Thyroid gland (tissue), 4 donors: ENCODE results near the gene HSD17B1. TPM values are rescaled to one million over a fixed set of nuclear protein-coding genes. Genes with fewer than 3 reads are reported as not detected.
A peak's percentile ranks its signal among the peaks of the same experiment; 100 is the strongest.

Experiments
- DNase-seq, 2 donors: peaks; one replicate each; pipeline ENCODE4 v3.0.0-alpha.2; 2019
- H3K27ac ChIP-seq, 3 donors: fragments of 200-600 bp; sonication (generic); 1 replicate in 2 of 3; 2 replicates in 1 of 3; pipeline ENCODE4 v1.5.1; 2016 to 2019; ENCODE audit warnings: mild to moderate bottlenecking in 1 of 3, moderate library complexity in 1 of 3
- H3K27me3 ChIP-seq: fragments of 200-600 bp; sonication (generic); one replicate; pipeline ENCODE4 v1.5.1; 2019
- H3K36me3 ChIP-seq, 2 donors: fragments of 200-600 bp; sonication (generic); one replicate each; pipeline ENCODE4 v1.5.1; 2016 to 2019
- H3K4me1 ChIP-seq, 2 donors: fragments of 200-600 bp; sonication (generic); one replicate each; pipeline ENCODE4 v1.5.1; 2017 to 2019
- H3K4me3 ChIP-seq, 3 donors: fragments of 200-600 bp; sonication (generic); replicated peaks in 1 of 3; 1 replicate in 2 of 3; 2 replicates in 1 of 3; pipeline ENCODE4 v1.5.1; 2016; ENCODE audit warnings: mild to moderate bottlenecking in 1 of 3
- H3K9me3 ChIP-seq: fragments of 200-600 bp; sonication (generic); one replicate; pipeline ENCODE4 v1.5.1; 2017
- CTCF ChIP-seq, 6 experiments: fragments of 200-600 bp in 3 of 6; fragments of 450-650 bp in 3 of 6; sonication (generic) in 3 of 6; IDR thresholded peaks; one replicate each; pipeline ENCODE4 v1.5.1; 2016 to 2019; ENCODE audit warnings: antibody characterized with exemption in 6 of 6, mild to moderate bottlenecking in 2 of 6, inconsistent platforms in 1 of 6, moderate library complexity in 1 of 6
- POLR2A ChIP-seq, 2 donors: fragments of 450-650 bp; IDR thresholded peaks; one replicate each; pipeline ENCODE4 v1.6.1; 2017; ENCODE audit warnings: antibody characterized with exemption in 2 of 2, mild to moderate bottlenecking in 2 of 2, moderate library complexity in 1 of 2
- WGBS, 2 donors: methylation state at CpG; one replicate each; pipeline ENCODE4 v1.1.5; 2017; 5-methylcytosine and 5-hydroxymethylcytosine counted together
- intact Hi-C: fragments of 100-400 bp; cut with DNase I; formaldehyde crosslinking; loops from one replicate; pipeline ENCODE4 v1.15.1; 2023
- total RNA-seq, 4 donors: library from RNA; depleted of rRNA; stranded (reverse); fragments of >200 nt; gene quantifications; one replicate each; pipeline ENCODE4 v1.2.3, GENCODE V29; 2016

Gene HSD17B1
- total RNA-seq, 4 donors from 2014 or later, result 0.21 to 4.1 (median 1.3) TPM

GRCh38 chr17:42578282-42578869, 25.7 kb downstream of the HSD17B1 start:
- Histone ChIP-seq H3K36me3 (peaks cover 39 to 41% of the 10 kb centered on the region in 2 donors), H3K27me3 (no peaks in the 10 kb centered on the region), H3K9me3 (no peaks in the 10 kb centered on the region), H3K4me3 (peak overlapping the region; percentile 25 to 49 (median 34)), H3K4me1 (peaks cover 10 to 13% of the 10 kb centered on the region in 2 donors), H3K27ac (peak overlapping the region; percentile 51 to 86 (median 86))
- TF ChIP-seq POLR2A (IDR thresholded peaks at IDR 0.05) (no peak), CTCF (IDR thresholded peaks at IDR 0.05) (peak in 5 of 6 experiments; percentile 39 to 78 (median 66))
- WGBS, 2 donors, result 0 to 1% methylated on average over 19 to 20 of the region's 20 CpGs
- intact Hi-C loops, result loop anchor here (5.0 to 10.0 kb wide), 2 partner anchors 99 to 186 kb away; partner anchors contain the start of genes PLEKHH3 and RAMP2
- DNase-seq, result peak; percentile 76 to 78

GRCh38 chr17:42579794-42580551, 27.2 kb downstream of the HSD17B1 start:
- H3K27me3 ChIP-seq, result no peaks in the 10 kb centered on the region
- no peak overlapping the region for H3K27ac ChIP-seq
- H3K4me3 ChIP-seq, result no peak overlapping the region
- intact Hi-C loops, result loop anchor here (5.0 to 10.0 kb wide), 2 partner anchors 97 to 185 kb away; partner anchors contain the start of genes PLEKHH3 and RAMP2
- peaks cover 10 to 13% of the 10 kb centered on the region in 2 donors for H3K4me1 ChIP-seq
- 53 to 58% methylated on average over 2 of the region's 2 CpGs for WGBS, 2 donors
- H3K9me3 ChIP-seq, result no peaks in the 10 kb centered on the region
- TF ChIP-seq CTCF (IDR thresholded peaks at IDR 0.05), result no peak
- TF ChIP-seq POLR2A (IDR thresholded peaks at IDR 0.05), result no peak
- no peak for DNase-seq
- peaks cover 43 to 47% of the 10 kb centered on the region in 2 donors for H3K36me3 ChIP-seq

- intact Hi-C loops, result no loop called here
- peaks cover 53 to 64% of the 10 kb centered on the region in 2 donors for H3K36me3 ChIP-seq
These were observed 29.1 kb downstream of the HSD17B1 start for GRCh38 chr17:42581744-42582270.

GRCh38 chr17:42584880-42585279, 32.2 kb downstream of the HSD17B1 start:
- no peak overlapping the region for H3K27ac ChIP-seq
- 89 to 92% methylated on average over 9 of the region's 9 CpGs for WGBS, 2 donors
- DNase-seq, result no peak
- H3K4me3 ChIP-seq, result no peak overlapping the region
- no peaks in the 10 kb centered on the region for H3K27me3 ChIP-seq
- peaks cover 55 to 76% of the 10 kb centered on the region in 2 donors for H3K36me3 ChIP-seq
- H3K4me1 ChIP-seq, result peaks cover 0 to 6% of the 10 kb centered on the region in 2 donors
- no peak for TF ChIP-seq CTCF (IDR thresholded peaks at IDR 0.05)
- no peak for TF ChIP-seq POLR2A (IDR thresholded peaks at IDR 0.05)
- intact Hi-C loops, result no loop called here
- no peaks in the 10 kb centered on the region for H3K9me3 ChIP-seq

More at GRCh38 chr17:42581744-42582270, 29.1 kb downstream of the HSD17B1 start:
- TF ChIP-seq POLR2A (IDR thresholded peaks at IDR 0.05) (no peak), CTCF (IDR thresholded peaks at IDR 0.05) (no peak)
- DNase-seq, result no peak
- H3K9me3 ChIP-seq, result no peaks in the 10 kb centered on the region
- H3K27me3 ChIP-seq, result no peaks in the 10 kb centered on the region
- H3K27ac ChIP-seq, result no peak overlapping the region
- no peak overlapping the region for H3K4me3 ChIP-seq
- WGBS, 2 donors, result 83 to 98% methylated on average over 4 to 7 of the region's 10 CpGs
- H3K4me1 ChIP-seq, result peaks cover 9 to 12% of the 10 kb centered on the region in 2 donors
